HFF-Myc (cell line): ENCODE data around the gene CORO1C.

Experiments used
- DNase-seq: peaks from one replicate; pipeline ENCODE4 v3.0.0-alpha.2; 2011; ENCODE audit warnings: low read depth; ENCODE audit errors: extremely low read depth
- H3K4me3 ChIP-seq: replicated peaks from 2 replicates; pipeline ENCODE4 v1.5.1; 2011; ENCODE audit warnings: low read depth, mild to moderate bottlenecking, control low read depth, low read length
- CTCF ChIP-seq: IDR thresholded peaks from 2 replicates; pipeline ENCODE4 v1.5.1; 2012; ENCODE audit warnings: mild to moderate bottlenecking, low read depth, low read length, control low read depth; ENCODE audit errors: missing control alignments

The CORO1C gene

GRCh38 chr12:108615918-108616317 lies 115.4 kb downstream of the CORO1C start:
- no peak overlapping the region for H3K4me3 ChIP-seq
- DNase-seq, result no peak
- no peak for TF ChIP-seq CTCF

GRCh38 chr12:108614639-108615038 lies 116.7 kb downstream of the CORO1C start:
- no peak overlapping the region for H3K4me3 ChIP-seq
- no peak for TF ChIP-seq CTCF
- no peak for DNase-seq

GRCh38 chr12:108614041-108614440 lies 117.3 kb downstream of the CORO1C start:
- no peak for DNase-seq
- no peak for TF ChIP-seq CTCF

GRCh38 chr12:108613548-108613947 lies 117.8 kb downstream of the CORO1C start:
- no peak for DNase-seq
- H3K4me3 ChIP-seq, result no peak overlapping the region

More at GRCh38 chr12:108614041-108614440, 117.3 kb downstream of the CORO1C start:
- H3K4me3 ChIP-seq, result no peak overlapping the region

GRCh38 chr12:108612788-108613282 lies 118.5 kb downstream of the CORO1C start:
- TF ChIP-seq CTCF, result no peak
- no peak overlapping the region for H3K4me3 ChIP-seq
- no peak for DNase-seq

More at GRCh38 chr12:108613548-108613947, 117.8 kb downstream of the CORO1C start:
- TF ChIP-seq CTCF, result no peak

GRCh38 chr12:108611884-108612415 lies 119.4 kb downstream of the CORO1C start:
- no peak for DNase-seq
- H3K4me3 ChIP-seq, result no peak overlapping the region
- peak; percentile 65 for TF ChIP-seq CTCF
